Measurements from ENCODE around the gene TOGARAM2.

GRCh38 chr2:29042561-29043075 lies 61.5 kb downstream of the TOGARAM2 start:
- TF ChIP-seq CTCF (tag by site-specific recombination; IDR thresholded peaks at IDR 0.05): no peak
- no peak for TF ChIP-seq ZEB2 (tag by site-specific recombination; IDR thresholded peaks at IDR 0.05)
- TF ChIP-seq ZNF580 (tag by site-specific recombination; IDR thresholded peaks at IDR 0.05): no peak
- no peak for TF ChIP-seq ZNF350 (tag by site-specific recombination; IDR thresholded peaks at IDR 0.05)
- TF ChIP-seq ZNF335 (tag by site-specific recombination; conservative IDR thresholded peaks at IDR 0.05): no peak
- no peak for TF ChIP-seq ELK4 (IDR thresholded peaks at IDR 0.05; ENCODE audit: borderline replicate concordance, low read depth, low read length)
- no peak for TF ChIP-seq ZNF138 (tag by site-specific recombination; IDR thresholded peaks at IDR 0.05; ENCODE audit: borderline replicate concordance)
- no peak for TF ChIP-seq ZNF423 (tag by site-specific recombination; IDR thresholded peaks at IDR 0.05)
